HepG2 (cell line): ENCODE data around the gene AQP6.

ENCODE experiments used
- ESRRA ChIP-seq: sonication (generic); formaldehyde crosslinking; IDR thresholded peaks from 2 replicates; pipeline ENCODE4 v1.5.1; 2020; ENCODE audit warnings: mild to moderate bottlenecking, low read depth, missing genetic modification reagents
- KDM1A ChIP-seq: IDR thresholded peaks from 2 replicates; pipeline ENCODE4 v1.6.1; 2016; ENCODE audit warnings: missing compliant biosample characterization
- PHB2 ChIP-seq: fragments of 450-650 bp; IDR thresholded peaks from 2 replicates; pipeline ENCODE4 v1.6.1; 2018; ENCODE audit not compliant: partially characterized antibody
- TAF1 ChIP-seq: sonication (generic); formaldehyde crosslinking; IDR thresholded peaks from 2 replicates; pipeline ENCODE4 v1.4.0; 2020; ENCODE audit warnings: missing genetic modification reagents
- ZBTB20 ChIP-seq: sonication (generic); formaldehyde crosslinking; IDR thresholded peaks from 2 replicates; pipeline ENCODE4 v1.8.1; 2023; ENCODE audit warnings: missing genetic modification reagents, low read depth, mild to moderate bottlenecking, borderline replicate concordance
- ZFX ChIP-seq: sonication (generic); formaldehyde crosslinking; IDR thresholded peaks from 2 replicates; pipeline ENCODE4 v1.4.0; 2020; ENCODE audit warnings: mild to moderate bottlenecking, low read depth, missing genetic modification reagents, moderate library complexity
- ZNF121 ChIP-seq: sonication (generic); formaldehyde crosslinking; IDR thresholded peaks from 2 replicates; pipeline ENCODE4 v1.5.0; 2020; ENCODE audit warnings: mild to moderate bottlenecking, missing genetic modification reagents
- TF ChIP-seq, protein P1 (sequence below): sonication (generic); formaldehyde crosslinking; IDR thresholded peaks from 2 replicates; pipeline ENCODE4 v1.4.0; 2020; ENCODE audit warnings: mild to moderate bottlenecking, missing genetic modification reagents, borderline replicate concordance
- TF ChIP-seq, protein P2 (sequence below): sonication (generic); formaldehyde crosslinking; IDR thresholded peaks from 2 replicates; pipeline ENCODE4 v1.5.0; 2020; ENCODE audit warnings: mild to moderate bottlenecking, missing genetic modification reagents, moderate library complexity

GRCh38 chr12:50006754-50007442 is 34.2 kb downstream of the AQP6 start:
- TF ChIP-seq, protein P1, sequence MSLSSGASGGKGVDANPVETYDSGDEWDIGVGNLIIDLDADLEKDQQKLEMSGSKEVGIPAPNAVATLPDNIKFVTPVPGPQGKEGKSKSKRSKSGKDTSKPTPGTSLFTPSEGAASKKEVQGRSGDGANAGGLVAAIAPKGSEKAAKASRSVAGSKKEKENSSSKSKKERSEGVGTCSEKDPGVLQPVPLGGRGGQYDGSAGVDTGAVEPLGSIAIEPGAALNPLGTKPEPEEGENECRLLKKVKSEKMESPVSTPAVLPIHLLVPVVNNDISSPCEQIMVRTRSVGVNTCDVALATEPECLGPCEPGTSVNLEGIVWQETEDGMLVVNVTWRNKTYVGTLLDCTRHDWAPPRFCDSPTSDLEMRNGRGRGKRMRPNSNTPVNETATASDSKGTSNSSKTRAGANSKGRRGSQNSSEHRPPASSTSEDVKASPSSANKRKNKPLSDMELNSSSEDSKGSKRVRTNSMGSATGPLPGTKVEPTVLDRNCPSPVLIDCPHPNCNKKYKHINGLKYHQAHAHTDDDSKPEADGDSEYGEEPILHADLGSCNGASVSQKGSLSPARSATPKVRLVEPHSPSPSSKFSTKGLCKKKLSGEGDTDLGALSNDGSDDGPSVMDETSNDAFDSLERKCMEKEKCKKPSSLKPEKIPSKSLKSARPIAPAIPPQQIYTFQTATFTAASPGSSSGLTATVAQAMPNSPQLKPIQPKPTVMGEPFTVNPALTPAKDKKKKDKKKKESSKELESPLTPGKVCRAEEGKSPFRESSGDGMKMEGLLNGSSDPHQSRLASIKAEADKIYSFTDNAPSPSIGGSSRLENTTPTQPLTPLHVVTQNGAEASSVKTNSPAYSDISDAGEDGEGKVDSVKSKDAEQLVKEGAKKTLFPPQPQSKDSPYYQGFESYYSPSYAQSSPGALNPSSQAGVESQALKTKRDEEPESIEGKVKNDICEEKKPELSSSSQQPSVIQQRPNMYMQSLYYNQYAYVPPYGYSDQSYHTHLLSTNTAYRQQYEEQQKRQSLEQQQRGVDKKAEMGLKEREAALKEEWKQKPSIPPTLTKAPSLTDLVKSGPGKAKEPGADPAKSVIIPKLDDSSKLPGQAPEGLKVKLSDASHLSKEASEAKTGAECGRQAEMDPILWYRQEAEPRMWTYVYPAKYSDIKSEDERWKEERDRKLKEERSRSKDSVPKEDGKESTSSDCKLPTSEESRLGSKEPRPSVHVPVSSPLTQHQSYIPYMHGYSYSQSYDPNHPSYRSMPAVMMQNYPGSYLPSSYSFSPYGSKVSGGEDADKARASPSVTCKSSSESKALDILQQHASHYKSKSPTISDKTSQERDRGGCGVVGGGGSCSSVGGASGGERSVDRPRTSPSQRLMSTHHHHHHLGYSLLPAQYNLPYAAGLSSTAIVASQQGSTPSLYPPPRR (CRISPR knock-in tag) = no peak
- TF ChIP-seq ZNF121 (CRISPR knock-in tag) (no peak), PHB2 (no peak), ESRRA (CRISPR knock-in tag) (no peak), ZFX (CRISPR knock-in tag) (no peak), KDM1A (CRISPR knock-in tag) (no peak), ZBTB20 (CRISPR knock-in tag) (no peak), TAF1 (CRISPR knock-in tag) (no peak)
- TF ChIP-seq, protein P2, sequence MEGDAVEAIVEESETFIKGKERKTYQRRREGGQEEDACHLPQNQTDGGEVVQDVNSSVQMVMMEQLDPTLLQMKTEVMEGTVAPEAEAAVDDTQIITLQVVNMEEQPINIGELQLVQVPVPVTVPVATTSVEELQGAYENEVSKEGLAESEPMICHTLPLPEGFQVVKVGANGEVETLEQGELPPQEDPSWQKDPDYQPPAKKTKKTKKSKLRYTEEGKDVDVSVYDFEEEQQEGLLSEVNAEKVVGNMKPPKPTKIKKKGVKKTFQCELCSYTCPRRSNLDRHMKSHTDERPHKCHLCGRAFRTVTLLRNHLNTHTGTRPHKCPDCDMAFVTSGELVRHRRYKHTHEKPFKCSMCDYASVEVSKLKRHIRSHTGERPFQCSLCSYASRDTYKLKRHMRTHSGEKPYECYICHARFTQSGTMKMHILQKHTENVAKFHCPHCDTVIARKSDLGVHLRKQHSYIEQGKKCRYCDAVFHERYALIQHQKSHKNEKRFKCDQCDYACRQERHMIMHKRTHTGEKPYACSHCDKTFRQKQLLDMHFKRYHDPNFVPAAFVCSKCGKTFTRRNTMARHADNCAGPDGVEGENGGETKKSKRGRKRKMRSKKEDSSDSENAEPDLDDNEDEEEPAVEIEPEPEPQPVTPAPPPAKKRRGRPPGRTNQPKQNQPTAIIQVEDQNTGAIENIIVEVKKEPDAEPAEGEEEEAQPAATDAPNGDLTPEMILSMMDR = no peak
